Ascending aorta (tissue), 2 donors: ENCODE results near the gene EDN3. TPM values are rescaled to one million over a fixed set of nuclear protein-coding genes. Genes with fewer than 3 reads are reported as not detected.

Source experiments
- DNase-seq, 2 donors: peaks; one replicate each; pipeline ENCODE4 v3.0.0-alpha.2; 2019; ENCODE audit warnings: low spot score in 2 of 2
- H3K27ac ChIP-seq, 2 donors: fragments of 200-600 bp; sonication (generic); one replicate each; pipeline ENCODE4 v1.5.1; 2016 to 2017; ENCODE audit warnings: mild to moderate bottlenecking in 1 of 2
- H3K27me3 ChIP-seq: fragments of 200-600 bp; sonication (generic); one replicate; pipeline ENCODE4 v1.5.1; 2017
- H3K36me3 ChIP-seq, 2 donors: fragments of 200-600 bp; sonication (generic); one replicate each; pipeline ENCODE4 v1.5.1; 2016
- H3K4me1 ChIP-seq, 2 donors: fragments of 200-600 bp; sonication (generic); one replicate each; pipeline ENCODE4 v1.5.1; 2016 to 2017; ENCODE audit warnings: mild to moderate bottlenecking in 1 of 2
- H3K4me3 ChIP-seq, 2 donors: fragments of 200-600 bp; sonication (generic); one replicate each; pipeline ENCODE4 v1.5.1; 2016 to 2017; ENCODE audit warnings: mild to moderate bottlenecking in 1 of 2
- H3K9me3 ChIP-seq, 2 donors: fragments of 200-600 bp; sonication (generic); one replicate each; pipeline ENCODE4 v1.5.1; 2016
- intact Hi-C: fragments of 100-400 bp; cut with DNase I; formaldehyde crosslinking; loops from one replicate; pipeline ENCODE4 v1.15.1; 2023
- total RNA-seq: library from RNA; depleted of rRNA; stranded (reverse); fragments of >200 nt; gene quantifications from one replicate; pipeline ENCODE4 v1.1.0, GENCODE V29; 2016
- TF ChIP-seq, protein P1 (sequence below), 3 experiments: fragments of 200-600 bp in 2 of 3; fragments of 450-650 bp in 1 of 3; sonication (generic) in 2 of 3; IDR thresholded peaks; one replicate each; pipeline ENCODE4 v1.5.1; 2016 to 2019; ENCODE audit warnings: antibody characterized with exemption in 3 of 3, mild to moderate bottlenecking in 1 of 3, moderate library complexity in 1 of 3

Gene EDN3
- total RNA-seq, 1 donor from 2014 or later, result not detected

DNA sequence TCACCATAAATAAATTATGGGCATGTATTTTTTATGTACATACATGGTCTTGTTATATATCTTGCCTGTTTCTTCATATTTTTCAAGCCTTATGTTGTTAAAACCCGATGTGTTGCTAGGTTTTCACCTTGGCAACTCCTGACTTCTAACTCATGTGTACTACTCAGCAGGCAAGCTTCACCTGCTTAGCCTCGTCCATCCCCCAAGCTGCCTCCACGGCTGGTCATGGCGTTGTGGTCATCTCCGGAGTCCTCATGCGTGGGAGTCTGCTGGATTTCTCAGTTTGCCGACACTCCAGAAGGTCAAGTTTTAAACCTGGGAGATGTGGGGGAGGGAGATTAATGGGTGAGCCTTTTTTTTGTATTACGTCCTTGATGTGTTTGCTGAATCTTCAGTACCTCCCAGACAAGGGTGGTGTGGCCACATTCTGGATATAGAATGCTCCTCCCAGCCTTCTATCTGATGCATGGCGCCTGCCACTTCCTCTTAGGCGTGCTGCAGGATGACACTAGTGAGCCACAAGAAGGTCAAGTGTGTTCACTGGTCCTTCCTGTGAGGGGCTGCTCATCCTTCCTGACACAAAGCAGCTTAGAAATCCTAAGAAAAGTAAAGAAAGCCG lies 26.6 kb upstream of the EDN3 start:
- no peak for DNase-seq
- no peaks in the 10 kb centered on the region for H3K4me1 ChIP-seq
- no peak overlapping the region for H3K27ac ChIP-seq
- H3K36me3 ChIP-seq, result no peaks in the 10 kb centered on the region
- H3K27me3 ChIP-seq, result no peaks in the 10 kb centered on the region
- intact Hi-C loops, result no loop called here
- H3K9me3 ChIP-seq, result no peaks in the 10 kb centered on the region
- TF ChIP-seq, protein P1, sequence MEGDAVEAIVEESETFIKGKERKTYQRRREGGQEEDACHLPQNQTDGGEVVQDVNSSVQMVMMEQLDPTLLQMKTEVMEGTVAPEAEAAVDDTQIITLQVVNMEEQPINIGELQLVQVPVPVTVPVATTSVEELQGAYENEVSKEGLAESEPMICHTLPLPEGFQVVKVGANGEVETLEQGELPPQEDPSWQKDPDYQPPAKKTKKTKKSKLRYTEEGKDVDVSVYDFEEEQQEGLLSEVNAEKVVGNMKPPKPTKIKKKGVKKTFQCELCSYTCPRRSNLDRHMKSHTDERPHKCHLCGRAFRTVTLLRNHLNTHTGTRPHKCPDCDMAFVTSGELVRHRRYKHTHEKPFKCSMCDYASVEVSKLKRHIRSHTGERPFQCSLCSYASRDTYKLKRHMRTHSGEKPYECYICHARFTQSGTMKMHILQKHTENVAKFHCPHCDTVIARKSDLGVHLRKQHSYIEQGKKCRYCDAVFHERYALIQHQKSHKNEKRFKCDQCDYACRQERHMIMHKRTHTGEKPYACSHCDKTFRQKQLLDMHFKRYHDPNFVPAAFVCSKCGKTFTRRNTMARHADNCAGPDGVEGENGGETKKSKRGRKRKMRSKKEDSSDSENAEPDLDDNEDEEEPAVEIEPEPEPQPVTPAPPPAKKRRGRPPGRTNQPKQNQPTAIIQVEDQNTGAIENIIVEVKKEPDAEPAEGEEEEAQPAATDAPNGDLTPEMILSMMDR (IDR thresholded peaks at IDR 0.05), result no peak
- H3K4me3 ChIP-seq, result no peak overlapping the region

DNA sequence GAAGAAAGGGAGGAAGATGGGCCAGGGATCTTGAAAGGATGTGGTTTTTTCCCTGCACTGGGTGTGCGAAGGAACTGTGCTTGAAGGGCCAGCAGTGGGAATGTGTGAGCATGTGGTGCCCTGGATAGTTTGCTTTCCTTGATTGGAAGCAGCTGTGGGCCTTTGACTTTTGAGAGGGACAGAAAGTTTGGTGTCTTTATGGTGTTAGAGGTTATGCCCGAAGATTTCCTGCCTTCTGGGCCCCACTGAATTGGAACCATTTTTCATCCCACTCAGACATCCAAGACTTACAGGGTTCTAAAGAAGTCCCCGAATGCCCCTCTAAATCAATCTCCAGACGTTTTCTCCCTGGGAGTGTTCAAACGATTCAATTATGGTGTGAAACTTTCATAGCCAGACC lies 23.5 kb upstream of the EDN3 start:
- H3K9me3 ChIP-seq, result no peaks in the 10 kb centered on the region
- no peak overlapping the region for H3K27ac ChIP-seq
- no peaks in the 10 kb centered on the region for H3K36me3 ChIP-seq
- intact Hi-C loops, result no loop called here
- H3K4me1 ChIP-seq, result no peaks in the 10 kb centered on the region
- H3K27me3 ChIP-seq, result no peaks in the 10 kb centered on the region
- H3K4me3 ChIP-seq, result no peak overlapping the region
- TF ChIP-seq, protein P1 (IDR thresholded peaks at IDR 0.05), result no peak
- no peak for DNase-seq

DNA sequence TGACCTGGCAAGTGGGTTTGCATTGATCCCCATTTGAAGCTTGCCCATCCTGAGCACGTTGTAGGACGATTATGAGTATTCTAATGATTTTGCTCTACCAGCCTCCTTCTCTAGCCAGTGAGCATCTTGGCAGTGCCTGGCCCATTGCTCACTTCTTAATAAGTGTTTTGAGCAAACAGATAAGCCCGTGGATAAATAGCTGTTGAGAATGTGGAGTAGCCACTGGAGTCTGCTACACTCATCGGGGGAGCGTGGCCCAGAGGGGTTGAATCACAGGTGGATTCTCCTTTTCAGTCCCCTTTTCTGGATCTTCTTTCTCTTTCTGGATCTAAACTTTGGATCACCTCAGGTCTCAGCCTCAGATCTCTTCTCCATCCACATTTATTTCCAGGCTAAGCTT lies 15.9 kb upstream of the EDN3 start:
- DNase-seq, result no peak
- no peaks in the 10 kb centered on the region for H3K36me3 ChIP-seq
- TF ChIP-seq, protein P1 (IDR thresholded peaks at IDR 0.05), result no peak
- no peaks in the 10 kb centered on the region for H3K4me1 ChIP-seq
- no peak overlapping the region for H3K4me3 ChIP-seq
- H3K9me3 ChIP-seq, result no peaks in the 10 kb centered on the region
- intact Hi-C loops, result no loop called here
- H3K27ac ChIP-seq, result no peak overlapping the region
- no peaks in the 10 kb centered on the region for H3K27me3 ChIP-seq

DNA sequence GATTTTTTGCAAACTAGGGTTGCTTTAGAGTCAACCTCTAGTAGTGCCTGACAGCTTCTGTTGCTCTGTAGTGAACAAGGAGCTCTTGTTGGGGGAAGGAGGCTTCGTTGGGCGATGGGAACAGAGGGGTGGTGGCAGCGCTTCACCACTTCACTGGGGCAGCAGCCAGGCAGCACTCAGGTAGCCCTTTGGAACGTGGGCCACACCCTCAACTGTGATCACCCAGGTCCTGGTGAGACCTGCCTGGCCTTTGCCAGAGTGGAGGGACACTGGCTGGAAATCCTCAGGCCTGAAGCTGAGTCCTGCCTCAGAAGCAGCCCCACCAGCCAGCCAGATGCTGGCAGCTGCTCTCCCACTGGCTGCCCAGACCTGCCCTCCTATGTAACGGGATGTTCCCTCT lies 10.4 kb upstream of the EDN3 start:
- H3K9me3 ChIP-seq, result no peaks in the 10 kb centered on the region
- TF ChIP-seq, protein P1 (IDR thresholded peaks at IDR 0.05), result no peak
- no peaks in the 10 kb centered on the region for H3K4me1 ChIP-seq
- no peak overlapping the region for H3K27ac ChIP-seq
- intact Hi-C loops, result no loop called here
- no peak for DNase-seq
- no peak overlapping the region for H3K4me3 ChIP-seq
- H3K27me3 ChIP-seq, result no peaks in the 10 kb centered on the region
- no peaks in the 10 kb centered on the region for H3K36me3 ChIP-seq

DNA sequence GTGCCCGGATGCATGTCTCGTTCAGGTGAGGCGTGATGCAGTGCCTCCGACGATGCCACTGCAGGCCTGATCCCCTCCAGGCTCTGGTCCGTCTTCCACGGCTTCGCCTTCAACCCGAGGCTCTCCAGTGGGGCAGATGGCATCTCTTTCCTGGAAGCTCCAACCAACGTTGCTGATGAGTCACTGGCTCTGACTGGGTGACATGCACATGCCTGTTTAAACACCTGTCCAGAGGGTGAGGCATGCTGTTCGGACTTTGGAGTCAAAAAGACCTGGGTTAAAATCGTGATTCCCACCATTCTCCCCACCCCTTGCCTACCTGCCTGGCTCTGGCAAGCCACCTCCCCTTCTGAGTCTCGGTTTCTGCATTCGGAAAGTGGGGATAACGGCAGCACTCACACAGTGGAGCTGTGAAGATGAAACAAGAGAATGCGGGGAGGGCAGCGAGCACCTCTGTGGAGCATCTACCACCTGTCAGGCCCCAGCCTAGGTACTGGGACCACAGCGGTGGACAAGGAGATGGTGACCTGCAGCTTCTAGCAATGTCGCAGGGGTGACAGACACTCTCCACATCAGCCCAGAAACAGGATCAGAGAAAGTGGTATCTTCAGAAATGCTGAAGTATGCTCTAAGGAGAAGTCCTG lies 8.5 kb upstream of the EDN3 start:
- Histone ChIP-seq H3K4me1 (no peaks in the 10 kb centered on the region), H3K4me3 (no peak overlapping the region), H3K27me3 (no peaks in the 10 kb centered on the region), H3K36me3 (no peaks in the 10 kb centered on the region), H3K27ac (no peak overlapping the region), H3K9me3 (no peaks in the 10 kb centered on the region)
- no peak for DNase-seq
- TF ChIP-seq, protein P1 (IDR thresholded peaks at IDR 0.05), result no peak
- intact Hi-C loops, result no loop called here
